Endothelial cell of umbilical vein (primary cell): ENCODE results near the gene GIGYF2. TPM values are rescaled to one million over a fixed set of nuclear protein-coding genes. Genes with fewer than 3 reads are reported as not detected.

Source experiments
- BruUV-seq: library from RNA; stranded (reverse); fragments of 400-500 nt; replicated peaks from 2 replicates; lab custom pipeline; 2021; lab: Mats Ljungman, UMichigan
- CTCF ChIA-PET: fragments of 300-600, 350-600 bp; sonication (Branson Sonifier 250); formaldehyde crosslinking; loops from one replicate; lab custom pipeline; 2021; ENCODE audit warnings: antibody characterized with exemption, inconsistent platforms; lab: Charles Lee
- POLR2A ChIA-PET: fragments of 300-600, 350-600 bp; sonication (Branson Sonifier 250); formaldehyde crosslinking; loops from one replicate; lab custom pipeline; 2021; ENCODE audit warnings: antibody characterized with exemption, inconsistent platforms; lab: Charles Lee
- DNase-seq: peaks from one replicate; pipeline ENCODE4 v3.0.0-alpha.2; 2011; ENCODE audit warnings: low read depth, low spot score
- FAIRE-seq: peaks from 2 replicates; lab custom pipeline; 2011; peaks lifted over from hg19 to GRCh38; lab: Jason Lieb, UNC
- H2AFZ ChIP-seq: 2 replicates; pipeline ENCODE4 v1.6.0; 2012; ENCODE audit warnings: low read depth, low read length, control low read depth, inconsistent platforms
- H3K27ac ChIP-seq: 2 replicates; pipeline ENCODE4 v1.5.1; 2011; ENCODE audit warnings: low read depth, mild to moderate bottlenecking, control low read depth, low read length, moderate library complexity; ENCODE audit not compliant: insufficient read depth
- H3K27me3 ChIP-seq, 2 experiments: 2 replicates each; pipeline versions ENCODE4 v1.6.0 to v1.6.1; 2011; ENCODE audit warnings: low read length in 2 of 2, mixed read lengths in 1 of 2; ENCODE audit not compliant: control insufficient read depth in 2 of 2, insufficient read depth in 2 of 2
- H3K36me3 ChIP-seq, 2 experiments: 2 replicates in 1 of 2; 3 replicates in 1 of 2; pipeline ENCODE4 v1.5.1; 2011; ENCODE audit warnings: low read length in 2 of 2, mild to moderate bottlenecking in 1 of 2, moderate library complexity in 1 of 2; ENCODE audit not compliant: control insufficient read depth in 2 of 2, insufficient read depth in 2 of 2; ENCODE audit errors: extremely low read depth in 1 of 2
- H3K4me1 ChIP-seq: 3 replicates; pipeline ENCODE4 v1.5.1; 2011; ENCODE audit warnings: mild to moderate bottlenecking, low read length; ENCODE audit not compliant: control insufficient read depth, insufficient read depth; ENCODE audit errors: extremely low read depth
- H3K4me2 ChIP-seq: 2 replicates; pipeline ENCODE4 v1.6.1; 2011; ENCODE audit warnings: low read length, control low read depth, mixed read lengths; ENCODE audit not compliant: insufficient read depth
- H3K4me3 ChIP-seq, 3 experiments: fragments of 200-600 bp in 1 of 3; sonication (generic), shearing (Covaris generic) in 1 of 3; replicated peaks in 1 of 3; 2 replicates each; pipeline ENCODE4 v1.5.1; 2011 to 2016; ENCODE audit warnings: control low read depth in 3 of 3, low read length in 3 of 3, mild to moderate bottlenecking in 2 of 3, inconsistent platforms in 1 of 3, low read depth in 1 of 3, moderate library complexity in 1 of 3; ENCODE audit not compliant: insufficient read depth in 1 of 3
- H3K79me2 ChIP-seq: 2 replicates; pipeline ENCODE4 v1.6.0; 2012; ENCODE audit warnings: low read length, inconsistent platforms; ENCODE audit not compliant: control insufficient read depth, insufficient read depth
- H3K9ac ChIP-seq: replicated peaks from 2 replicates; pipeline ENCODE3; 2011; ENCODE audit warnings: low read length, control low read depth; ENCODE audit not compliant: insufficient read depth; ENCODE audit errors: extremely low read depth
- H3K9me1 ChIP-seq: replicated peaks from 3 replicates; pipeline ENCODE4 v1.6.0; 2011; ENCODE audit warnings: mild to moderate bottlenecking, low read length; ENCODE audit not compliant: control insufficient read depth, insufficient read depth; ENCODE audit errors: extremely low read depth
- H3K9me3 ChIP-seq: replicated peaks from 2 replicates; pipeline ENCODE4 v1.5.1; 2012; ENCODE audit warnings: low read length, inconsistent platforms; ENCODE audit not compliant: control insufficient read depth, insufficient read depth
- H4K20me1 ChIP-seq: replicated peaks from 2 replicates; pipeline ENCODE3; 2011; ENCODE audit warnings: mild to moderate bottlenecking, low read length; ENCODE audit not compliant: control insufficient read depth, insufficient read depth; ENCODE audit errors: extremely low read depth
- EZH2 ChIP-seq: IDR thresholded peaks from 2 replicates; pipeline ENCODE4 v1.6.1; 2012; ENCODE audit warnings: borderline replicate concordance, low read depth, mild to moderate bottlenecking, moderate library complexity, low read length, inconsistent platforms; ENCODE audit not compliant: severe bottlenecking
- FOS ChIP-seq: IDR thresholded peaks from 2 replicates; pipeline ENCODE4 v1.6.1; 2011; ENCODE audit warnings: mild to moderate bottlenecking, low read length, moderate library complexity, borderline replicate concordance; ENCODE audit not compliant: insufficient read depth
- GATA2 ChIP-seq: IDR thresholded peaks from 2 replicates; pipeline ENCODE4 v1.7.0; 2011; ENCODE audit warnings: low read depth, mild to moderate bottlenecking, moderate library complexity, mixed read lengths, low read length; ENCODE audit not compliant: insufficient read length, insufficient read depth
- JUN ChIP-seq: IDR thresholded peaks from 2 replicates; pipeline ENCODE4 v1.6.1; 2011; ENCODE audit warnings: borderline replicate concordance, low read depth; ENCODE audit not compliant: insufficient read length, insufficient read depth
- MYC ChIP-seq: IDR thresholded peaks from one replicate; pipeline ENCODE4 v1.6.1; 2011; ENCODE audit warnings: mild to moderate bottlenecking, low read depth, low read length
- POLR2A ChIP-seq: IDR thresholded peaks from 2 replicates; pipeline ENCODE4 v1.6.1; 2012; ENCODE audit warnings: low read depth, mild to moderate bottlenecking, control low read depth, low read length
- POLR2AphosphoS5 ChIP-seq: IDR thresholded peaks from 2 replicates; pipeline ENCODE4 v1.6.1; 2012; ENCODE audit warnings: low read depth, mild to moderate bottlenecking, control low read depth, low read length, moderate library complexity; ENCODE audit not compliant: insufficient read depth
- dilution Hi-C: fragments of 300-500 bp; cut with MboI; formaldehyde crosslinking; loops from one replicate; pipeline ENCODE4 v1.15.0; 2019; ENCODE audit warnings: low sequenced_read_pairs; ENCODE audit not compliant: extremely low pct_ligation_motif_present
- intact Hi-C: fragments of 100-400 bp; cut with micrococcal nuclease; formaldehyde crosslinking; loops from one replicate; pipeline ENCODE4 v1.10.0; 2022
- polyA plus RNA-seq, 4 experiments: library from polyadenylated mRNA; depleted of rRNA in 3 of 4; stranded (reverse) in 3 of 4; unstranded in 1 of 4; fragments of >200 nt; gene quantifications; 2 replicates each; pipeline versions ENCODE4 v1.2.1 to v1.2.3, GENCODE V29; 2011 to 2012; ENCODE audit warnings: missing spikeins in 1 of 4
- total RNA-seq: library from RNA; stranded (reverse); gene quantifications from 2 replicates; pipeline ENCODE4 v1.2.3, GENCODE V29; 2021
- TF ChIP-seq, protein P1 (sequence below), 2 donors: IDR thresholded peaks; 1 replicate in 1 of 2; 2 replicates in 1 of 2; pipeline ENCODE4 v1.5.1; 2011; ENCODE audit warnings: low read length in 2 of 2, mild to moderate bottlenecking in 2 of 2, moderate library complexity in 2 of 2, control low read depth in 1 of 2, inconsistent platforms in 1 of 2, low read depth in 1 of 2; ENCODE audit not compliant: insufficient read depth in 1 of 2; ENCODE audit errors: extremely low read depth in 1 of 2
- TF ChIP-seq, protein P2 (sequence below): IDR thresholded peaks from 2 replicates; pipeline ENCODE4 v1.6.1; 2011; ENCODE audit not compliant: insufficient read depth, insufficient read length

The GIGYF2 gene
- total and polyA plus RNA-seq, 2 donors (not counting 3 experiments of a cell fraction or from before 2014, with no cell fraction given): 22.9 to 56.4 TPM

DNA sequence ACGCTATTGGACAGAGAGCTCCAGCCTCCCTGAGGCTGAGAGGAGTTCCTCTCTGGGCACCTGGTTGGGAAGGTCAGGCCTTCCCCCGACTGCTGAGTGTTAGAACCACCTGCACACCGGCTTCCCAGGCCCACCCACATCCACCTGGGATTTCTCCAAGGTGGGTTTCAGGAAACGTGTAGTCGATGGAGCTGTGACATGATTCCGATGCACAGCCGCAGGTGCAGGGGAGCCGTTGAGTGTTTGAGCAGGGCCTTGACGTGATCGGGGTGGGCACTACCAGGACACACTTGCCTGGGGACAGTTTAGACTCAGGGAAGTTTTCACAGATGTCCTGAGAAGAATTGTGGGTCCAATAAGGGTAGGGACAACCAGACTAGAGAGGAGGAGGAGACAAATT is 21.8 kb upstream of the GIGYF2 start:
- H3K36me3 ChIP-seq: no peaks in the 10 kb centered on the region
- BruUV-seq: no TSS peak
- TF ChIP-seq, protein P1, sequence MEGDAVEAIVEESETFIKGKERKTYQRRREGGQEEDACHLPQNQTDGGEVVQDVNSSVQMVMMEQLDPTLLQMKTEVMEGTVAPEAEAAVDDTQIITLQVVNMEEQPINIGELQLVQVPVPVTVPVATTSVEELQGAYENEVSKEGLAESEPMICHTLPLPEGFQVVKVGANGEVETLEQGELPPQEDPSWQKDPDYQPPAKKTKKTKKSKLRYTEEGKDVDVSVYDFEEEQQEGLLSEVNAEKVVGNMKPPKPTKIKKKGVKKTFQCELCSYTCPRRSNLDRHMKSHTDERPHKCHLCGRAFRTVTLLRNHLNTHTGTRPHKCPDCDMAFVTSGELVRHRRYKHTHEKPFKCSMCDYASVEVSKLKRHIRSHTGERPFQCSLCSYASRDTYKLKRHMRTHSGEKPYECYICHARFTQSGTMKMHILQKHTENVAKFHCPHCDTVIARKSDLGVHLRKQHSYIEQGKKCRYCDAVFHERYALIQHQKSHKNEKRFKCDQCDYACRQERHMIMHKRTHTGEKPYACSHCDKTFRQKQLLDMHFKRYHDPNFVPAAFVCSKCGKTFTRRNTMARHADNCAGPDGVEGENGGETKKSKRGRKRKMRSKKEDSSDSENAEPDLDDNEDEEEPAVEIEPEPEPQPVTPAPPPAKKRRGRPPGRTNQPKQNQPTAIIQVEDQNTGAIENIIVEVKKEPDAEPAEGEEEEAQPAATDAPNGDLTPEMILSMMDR (IDR thresholded peaks at IDR 0.05; ENCODE audit: extremely low read depth in 1 of 2, insufficient read depth in 1 of 2, low read depth in 1 of 2, low read length in 2 of 2): no peak
- TF ChIP-seq, protein P2, sequence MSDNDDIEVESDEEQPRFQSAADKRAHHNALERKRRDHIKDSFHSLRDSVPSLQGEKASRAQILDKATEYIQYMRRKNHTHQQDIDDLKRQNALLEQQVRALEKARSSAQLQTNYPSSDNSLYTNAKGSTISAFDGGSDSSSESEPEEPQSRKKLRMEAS: no peak
- TF ChIP-seq POLR2AphosphoS5 (no peak), POLR2A (no peak), EZH2 (no peak), MYC (no peak), FOS (no peak), GATA2 (no peak), JUN (no peak)
- H3K9me3 ChIP-seq: no peaks in the 10 kb centered on the region
- H3K27ac ChIP-seq: no peak overlapping the region
- peaks cover 5% of the 10 kb centered on the region in 2 experiments for H3K27me3 ChIP-seq
- no peak overlapping the region for H3K4me2 ChIP-seq
- no peaks in the 10 kb centered on the region for H3K9me1 ChIP-seq
- H3K4me3 ChIP-seq: no peak overlapping the region
- no peak for DNase-seq
- CTCF ChIA-PET: no interaction called here
- no peak overlapping the region for H3K9ac ChIP-seq
- intact Hi-C loops: no loop called here
- H3K4me1 ChIP-seq: no peaks in the 10 kb centered on the region
- no peaks in the 10 kb centered on the region for H3K79me2 ChIP-seq
- no peak for FAIRE-seq
- dilution Hi-C loops: no loop called here
- H4K20me1 ChIP-seq: no peaks in the 10 kb centered on the region
- POLR2A ChIA-PET: no interaction called here
- no peak overlapping the region for H2AFZ ChIP-seq
